Measurements from ENCODE around the gene ZNF728. TPM values are rescaled to one million over a fixed set of nuclear protein-coding genes. Genes with fewer than 3 reads are reported as not detected.

The ZNF728 gene
- total RNA-seq (under 1 TPM in 1 of 2 donors, not detected in 1; 0.25 TPM), polyA plus RNA-seq (under 1 TPM in 1 of 2 donors, not detected in 1; 0.05 TPM)

DNA sequence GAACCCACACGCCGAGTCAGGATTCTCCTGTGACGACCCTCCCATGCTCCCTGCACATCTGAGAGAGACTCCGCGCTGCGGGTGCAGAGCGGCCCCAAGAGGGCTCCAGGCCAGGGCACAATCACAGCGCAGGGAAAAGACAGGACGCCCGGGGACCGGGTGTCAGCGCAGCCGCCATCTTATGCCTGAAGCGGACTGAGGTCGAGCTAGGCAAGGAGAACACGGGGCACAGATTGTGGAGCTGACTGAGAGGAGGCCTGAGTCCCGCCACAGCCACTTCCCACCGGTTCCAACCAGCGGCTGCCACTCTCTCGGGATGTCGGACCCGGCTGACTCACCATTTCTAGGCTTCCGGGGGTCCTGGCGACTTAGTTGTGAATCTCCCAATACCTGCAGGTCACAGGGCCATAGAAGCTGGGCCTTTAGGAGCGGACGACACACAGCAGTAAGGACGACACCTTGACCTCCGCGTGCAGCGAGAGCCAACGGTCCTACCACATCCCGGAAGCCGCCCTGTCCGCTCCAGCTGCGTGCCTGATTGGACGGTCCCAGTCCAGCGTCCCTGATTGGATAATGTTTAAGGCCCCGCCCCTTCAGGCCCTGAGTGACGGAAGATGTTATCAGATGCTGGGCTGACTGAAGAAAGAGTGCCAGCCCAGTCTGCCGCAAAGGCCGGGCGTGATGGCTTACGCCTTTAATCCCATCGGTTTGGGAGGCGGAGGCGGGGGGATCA is at the start of gene ZNF728:
ZNF728 (minus strand) TSS at position 487 of the 733 bp plus-strand sequence; CDS start at position 341, 146 bp downstream.
- H3K4me3 ChIP-seq (ENCODE audit: low read depth in 1 of 3, low read length in 3 of 3) = peak within 1 kb of the TSS in 2 of 3 donors; percentile 1 to 4
- H3K9me3 ChIP-seq (ENCODE audit: control insufficient read depth in 4 of 4, low read length in 3 of 4) = peaks cover 0 to 14% (median 1%) of the 10 kb centered on the region in 4 donors
- H3K27me3 ChIP-seq (ENCODE audit: control insufficient read depth in 4 of 4, insufficient read depth in 4 of 4, low read length in 3 of 4) = no peaks in the 10 kb centered on the region
- H3K9ac ChIP-seq (ENCODE audit: low read depth in 1 of 2, low read length in 2 of 2) = no peak within 1 kb of the TSS
- TF ChIP-seq GABPA (IDR thresholded peaks at IDR 0.05 in 1 of 2, conservative IDR thresholded peaks at IDR 0.05 in 1 of 2) (no peak), RXRA (IDR thresholded peaks at IDR 0.05) (no peak), EGR1 (IDR thresholded peaks at IDR 0.05; ENCODE audit: low read depth in 2 of 2) (no peak)
- no peak within 1 kb of the TSS for H3K27ac ChIP-seq (ENCODE audit: low read depth in 1 of 2, low read length in 2 of 2)
- H3K4me1 ChIP-seq (ENCODE audit: control insufficient read depth in 4 of 4, insufficient read depth in 4 of 4, low read length in 3 of 4) = no peaks in the 10 kb centered on the region
- DNase-seq (ENCODE audit: low spot score) = no peak
- H3K36me3 ChIP-seq (ENCODE audit: control insufficient read depth in 4 of 4, insufficient read depth in 3 of 4, low read depth in 1 of 4, low read length in 3 of 4) = no peaks in the 10 kb centered on the region
- 14% methylated on average over 46 of the region's 46 CpGs for WGBS

DNA sequence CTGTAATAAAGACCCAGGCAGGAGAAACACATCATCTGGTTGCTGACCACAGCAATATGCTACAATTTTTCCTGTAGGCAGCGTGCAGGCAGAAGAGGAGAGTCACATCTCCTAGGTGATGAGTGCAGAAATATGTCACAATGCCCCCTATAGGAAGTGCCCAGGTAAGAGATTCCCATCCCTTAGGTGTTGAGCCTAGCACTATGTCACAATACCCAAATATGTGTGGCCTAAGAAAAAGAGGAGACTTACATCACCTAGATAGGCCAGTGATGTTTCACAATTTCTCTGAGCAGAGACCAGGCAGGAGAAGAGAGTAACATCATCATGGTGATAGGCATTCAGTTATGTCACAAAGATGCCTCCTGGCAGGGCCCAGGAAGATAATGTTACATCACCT is 49.4 kb upstream of the ZNF728 start:
- H3K36me3 ChIP-seq (ENCODE audit: control insufficient read depth in 4 of 4, insufficient read depth in 3 of 4, low read depth in 1 of 4, low read length in 3 of 4) = no peaks in the 10 kb centered on the region
- H3K4me1 ChIP-seq (ENCODE audit: control insufficient read depth in 4 of 4, insufficient read depth in 4 of 4, low read length in 3 of 4) = no peaks in the 10 kb centered on the region
- no peak overlapping the region for H3K9ac ChIP-seq (ENCODE audit: low read depth in 1 of 2, low read length in 2 of 2)
- 51% methylated on average over 1 of the region's 1 CpG for WGBS
- no peak overlapping the region for H3K27ac ChIP-seq (ENCODE audit: low read depth in 1 of 2, low read length in 2 of 2)
- TF ChIP-seq HNF4G (IDR thresholded peaks at IDR 0.05) (no peak), TAF1 (conservative IDR thresholded peaks at IDR 0.05) (no peak), FOXA2 (IDR thresholded peaks at IDR 0.05) (no peak), HNF4A (conservative IDR thresholded peaks at IDR 0.05) (no peak), JUND (IDR thresholded peaks at IDR 0.05) (no peak), RAD21 (IDR thresholded peaks at IDR 0.05) (no peak), EGR1 (IDR thresholded peaks at IDR 0.05; ENCODE audit: low read depth in 2 of 2) (no peak), RXRA (IDR thresholded peaks at IDR 0.05) (no peak), FOXA1 (IDR thresholded peaks at IDR 0.05) (no peak), NR2F2 (IDR thresholded peaks at IDR 0.05) (no peak), SP1 (IDR thresholded peaks at IDR 0.05) (no peak), GABPA (IDR thresholded peaks at IDR 0.05 in 1 of 2, conservative IDR thresholded peaks at IDR 0.05 in 1 of 2) (no peak)
- TF ChIP-seq, protein P1, sequence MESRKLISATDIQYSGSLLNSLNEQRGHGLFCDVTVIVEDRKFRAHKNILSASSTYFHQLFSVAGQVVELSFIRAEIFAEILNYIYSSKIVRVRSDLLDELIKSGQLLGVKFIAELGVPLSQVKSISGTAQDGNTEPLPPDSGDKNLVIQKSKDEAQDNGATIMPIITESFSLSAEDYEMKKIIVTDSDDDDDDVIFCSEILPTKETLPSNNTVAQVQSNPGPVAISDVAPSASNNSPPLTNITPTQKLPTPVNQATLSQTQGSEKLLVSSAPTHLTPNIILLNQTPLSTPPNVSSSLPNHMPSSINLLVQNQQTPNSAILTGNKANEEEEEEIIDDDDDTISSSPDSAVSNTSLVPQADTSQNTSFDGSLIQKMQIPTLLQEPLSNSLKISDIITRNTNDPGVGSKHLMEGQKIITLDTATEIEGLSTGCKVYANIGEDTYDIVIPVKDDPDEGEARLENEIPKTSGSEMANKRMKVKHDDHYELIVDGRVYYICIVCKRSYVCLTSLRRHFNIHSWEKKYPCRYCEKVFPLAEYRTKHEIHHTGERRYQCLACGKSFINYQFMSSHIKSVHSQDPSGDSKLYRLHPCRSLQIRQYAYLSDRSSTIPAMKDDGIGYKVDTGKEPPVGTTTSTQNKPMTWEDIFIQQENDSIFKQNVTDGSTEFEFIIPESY (IDR thresholded peaks at IDR 0.05) = no peak
- TF ChIP-seq, protein P2, sequence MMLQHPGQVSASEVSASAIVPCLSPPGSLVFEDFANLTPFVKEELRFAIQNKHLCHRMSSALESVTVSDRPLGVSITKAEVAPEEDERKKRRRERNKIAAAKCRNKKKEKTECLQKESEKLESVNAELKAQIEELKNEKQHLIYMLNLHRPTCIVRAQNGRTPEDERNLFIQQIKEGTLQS (IDR thresholded peaks at IDR 0.05) = no peak
- TF ChIP-seq, protein P3, sequence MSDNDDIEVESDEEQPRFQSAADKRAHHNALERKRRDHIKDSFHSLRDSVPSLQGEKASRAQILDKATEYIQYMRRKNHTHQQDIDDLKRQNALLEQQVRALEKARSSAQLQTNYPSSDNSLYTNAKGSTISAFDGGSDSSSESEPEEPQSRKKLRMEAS (IDR thresholded peaks at IDR 0.05) = no peak
- TF ChIP-seq, protein P4, sequence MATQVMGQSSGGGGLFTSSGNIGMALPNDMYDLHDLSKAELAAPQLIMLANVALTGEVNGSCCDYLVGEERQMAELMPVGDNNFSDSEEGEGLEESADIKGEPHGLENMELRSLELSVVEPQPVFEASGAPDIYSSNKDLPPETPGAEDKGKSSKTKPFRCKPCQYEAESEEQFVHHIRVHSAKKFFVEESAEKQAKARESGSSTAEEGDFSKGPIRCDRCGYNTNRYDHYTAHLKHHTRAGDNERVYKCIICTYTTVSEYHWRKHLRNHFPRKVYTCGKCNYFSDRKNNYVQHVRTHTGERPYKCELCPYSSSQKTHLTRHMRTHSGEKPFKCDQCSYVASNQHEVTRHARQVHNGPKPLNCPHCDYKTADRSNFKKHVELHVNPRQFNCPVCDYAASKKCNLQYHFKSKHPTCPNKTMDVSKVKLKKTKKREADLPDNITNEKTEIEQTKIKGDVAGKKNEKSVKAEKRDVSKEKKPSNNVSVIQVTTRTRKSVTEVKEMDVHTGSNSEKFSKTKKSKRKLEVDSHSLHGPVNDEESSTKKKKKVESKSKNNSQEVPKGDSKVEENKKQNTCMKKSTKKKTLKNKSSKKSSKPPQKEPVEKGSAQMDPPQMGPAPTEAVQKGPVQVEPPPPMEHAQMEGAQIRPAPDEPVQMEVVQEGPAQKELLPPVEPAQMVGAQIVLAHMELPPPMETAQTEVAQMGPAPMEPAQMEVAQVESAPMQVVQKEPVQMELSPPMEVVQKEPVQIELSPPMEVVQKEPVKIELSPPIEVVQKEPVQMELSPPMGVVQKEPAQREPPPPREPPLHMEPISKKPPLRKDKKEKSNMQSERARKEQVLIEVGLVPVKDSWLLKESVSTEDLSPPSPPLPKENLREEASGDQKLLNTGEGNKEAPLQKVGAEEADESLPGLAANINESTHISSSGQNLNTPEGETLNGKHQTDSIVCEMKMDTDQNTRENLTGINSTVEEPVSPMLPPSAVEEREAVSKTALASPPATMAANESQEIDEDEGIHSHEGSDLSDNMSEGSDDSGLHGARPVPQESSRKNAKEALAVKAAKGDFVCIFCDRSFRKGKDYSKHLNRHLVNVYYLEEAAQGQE (IDR thresholded peaks at IDR 0.05) = no peak
- no peak for DNase-seq (ENCODE audit: low spot score)
- H3K4me3 ChIP-seq (ENCODE audit: low read depth in 1 of 3, low read length in 3 of 3) = no peak overlapping the region
- no peaks in the 10 kb centered on the region for H3K27me3 ChIP-seq (ENCODE audit: control insufficient read depth in 4 of 4, insufficient read depth in 4 of 4, low read length in 3 of 4)
- peaks cover 0 to 15% (median 4%) of the 10 kb centered on the region in 4 donors for H3K9me3 ChIP-seq (ENCODE audit: control insufficient read depth in 4 of 4, low read length in 3 of 4)
